WTC11 (cell line): ENCODE measurements around the gene TMEM45B. TPM values are rescaled to one million over a fixed set of nuclear protein-coding genes. Genes with fewer than 3 reads are reported as not detected.
"Not testable (repeated sequence)": the region's sequence is repeated elsewhere in the genome, so short reads cannot be mapped to it uniquely, and the experiment has no call there.

ENCODE experiments used
- ATAC-seq: fragments of 200-7000 bp; cut with Tn5 transposase; 2 replicates; pipeline ENCODE4 v1.10.0; 2021; ENCODE audit warnings: mild to moderate bottlenecking, moderate library complexity
- CTCF ChIA-PET: fragments of 300-600 bp; sonication (Branson Sonifier 250); formaldehyde crosslinking; loops from one replicate; lab custom pipeline; 2021; ENCODE audit warnings: antibody characterized with exemption; lab: Charles Lee
- POLR2A ChIA-PET: fragments of 350-600 bp; sonication (Branson Sonifier 250); formaldehyde crosslinking; loops from one replicate; lab custom pipeline; 2021; ENCODE audit warnings: antibody characterized with exemption; lab: Charles Lee
- DNase-seq: peaks from one replicate; pipeline ENCODE4 v3.0.0; 2021; ENCODE audit warnings: low spot score
- H3K27ac Mint-ChIP-seq: 2 replicates; pipeline ENCODE4 v1.8.0; 2021; ENCODE audit warnings: mixed read lengths
- H3K27me3 Mint-ChIP-seq: 2 replicates; pipeline ENCODE4 v1.8.0; 2021; ENCODE audit warnings: low read depth, mild to moderate bottlenecking, moderate library complexity, mixed read lengths
- H3K36me3 Mint-ChIP-seq: 2 replicates; pipeline ENCODE4 v1.8.0; 2021; ENCODE audit warnings: mixed read lengths
- H3K4me1 Mint-ChIP-seq: 2 replicates; pipeline ENCODE4 v1.8.0; 2022; ENCODE audit warnings: mixed read lengths
- H3K4me3 Mint-ChIP-seq: 2 replicates; pipeline ENCODE4 v1.8.0; 2021; ENCODE audit warnings: mild to moderate bottlenecking, moderate library complexity, mixed read lengths
- H3K9me3 Mint-ChIP-seq: 2 replicates; pipeline ENCODE4 v1.8.0; 2021; ENCODE audit warnings: mixed read lengths
- ATF6 ChIP-seq: sonication (generic); formaldehyde crosslinking; IDR thresholded peaks from 2 replicates; pipeline ENCODE4 v1.8.1; 2023; ENCODE audit warnings: mild to moderate bottlenecking, missing genetic modification reagents
- ERG ChIP-seq: fragments of 250-450 bp; sonication (Bioruptor Pico); IDR thresholded peaks from 2 replicates; pipeline ENCODE4 v1.8.0; 2021; ENCODE audit warnings: mild to moderate bottlenecking
- GABPB1 ChIP-seq: sonication (generic); formaldehyde crosslinking; IDR thresholded peaks from 2 replicates; pipeline ENCODE4 v1.8.1; 2023; ENCODE audit warnings: mild to moderate bottlenecking, missing genetic modification reagents
- PRRX2 ChIP-seq: fragments of 250-450 bp; sonication (Bioruptor Pico); IDR thresholded peaks from 2 replicates; pipeline ENCODE4 v1.8.0; 2021; ENCODE audit warnings: mild to moderate bottlenecking
- USF1 ChIP-seq: sonication (generic); formaldehyde crosslinking; IDR thresholded peaks from 2 replicates; pipeline ENCODE4 v1.8.0; 2022; ENCODE audit warnings: mild to moderate bottlenecking, missing genetic modification reagents
- ZNF121 ChIP-seq: sonication (generic); formaldehyde crosslinking; IDR thresholded peaks from 2 replicates; pipeline ENCODE4 v1.8.0; 2023; ENCODE audit warnings: missing genetic modification reagents
- total RNA-seq: library from RNA; stranded (reverse); gene quantifications from 3 replicates; pipeline ENCODE4 v1.2.3, GENCODE V29; 2021

TMEM45B gene
- total RNA-seq, 1 experiment from 2014 or later, result 0.59 TPM

- Mint-ChIP-seq H3K27me3 (no peaks in the 10 kb centered on the region; the same call in 1 of the 2 replicates), H3K27ac (no peak overlapping the region), H3K4me3 (no peak overlapping the region), H3K36me3 (no peaks in the 10 kb centered on the region; the same call in 1 of the 2 replicates), H3K4me1 (no peaks in the 10 kb centered on the region), H3K9me3 (peaks cover 20% of the 10 kb centered on the region)
- ChIA-PET CTCF (no interaction called here), POLR2A (no interaction called here)
- DNase-seq, result no peak
- TF ChIP-seq ERG (no peak), GABPB1 (CRISPR knock-in tag) (peak; percentile 40; the same call in 1 of the 2 replicates), USF1 (CRISPR knock-in tag) (no peak)
- ATAC-seq, result no peak
Observed at GRCh38 chr11:129828301-129828836, 12.7 kb downstream of the TMEM45B start.

GRCh38 chr11:129829497-129829896, 13.8 kb downstream of the TMEM45B start:
- CTCF ChIA-PET, H3K27ac Mint-ChIP-seq, H3K4me3 Mint-ChIP-seq, H3K4me1 Mint-ChIP-seq, ATAC-seq, POLR2A ChIA-PET, DNase-seq, H3K36me3 Mint-ChIP-seq, H3K27me3 Mint-ChIP-seq: not testable (repeated sequence)
- peaks cover 20% of the 10 kb centered on the region for H3K9me3 Mint-ChIP-seq

- POLR2A ChIA-PET, H3K27me3 Mint-ChIP-seq, H3K36me3 Mint-ChIP-seq, CTCF ChIA-PET, DNase-seq, ATAC-seq, H3K4me1 Mint-ChIP-seq, H3K4me3 Mint-ChIP-seq, H3K27ac Mint-ChIP-seq: not testable (repeated sequence)
- H3K9me3 Mint-ChIP-seq, result peaks cover 20% of the 10 kb centered on the region
Observed at GRCh38 chr11:129831227-129831626, 15.6 kb downstream of the TMEM45B start.

- H3K9me3 Mint-ChIP-seq, result peaks cover 20% of the 10 kb centered on the region
- H3K27ac Mint-ChIP-seq, ATAC-seq, POLR2A ChIA-PET, DNase-seq, H3K36me3 Mint-ChIP-seq, H3K27me3 Mint-ChIP-seq, H3K4me1 Mint-ChIP-seq, H3K4me3 Mint-ChIP-seq, CTCF ChIA-PET: not testable (repeated sequence)
Observed at GRCh38 chr11:129833260-129833659, 17.6 kb downstream of the TMEM45B start.

- H3K36me3 Mint-ChIP-seq, CTCF ChIA-PET, POLR2A ChIA-PET, H3K4me3 Mint-ChIP-seq, H3K4me1 Mint-ChIP-seq, H3K27me3 Mint-ChIP-seq, H3K9me3 Mint-ChIP-seq, DNase-seq, H3K27ac Mint-ChIP-seq, ATAC-seq: not testable (repeated sequence)
Observed at GRCh38 chr11:129836423-129836891, 20.8 kb downstream of the TMEM45B start.

- Mint-ChIP-seq H3K4me1 (peaks cover 3% of the 10 kb centered on the region; the same call in 1 of the 2 replicates), H3K36me3 (no peaks in the 10 kb centered on the region), H3K9me3 (no peaks in the 10 kb centered on the region), H3K27ac (no peak overlapping the region), H3K27me3 (no peaks in the 10 kb centered on the region)
- ATAC-seq (peak; percentile 65), DNase-seq (no peak)
- peak; percentile 87 for TF ChIP-seq ZNF121
- TF ChIP-seq ATF6 (CRISPR knock-in tag), result no peak
- TF ChIP-seq PRRX2 (CRISPR knock-in tag), result no peak
- TF ChIP-seq, all 79 proteins: peak for 1
- ChIA-PET CTCF (interaction anchor here (1.1 kb wide), 1 partner anchor 70 kb away, joined by 6 read pairs; no protein-coding TSS in a partner anchor), POLR2A (no interaction called here)
- H3K4me3 Mint-ChIP-seq, result no peak overlapping the region
Observed at GRCh38 chr11:129836979-129837378, 21.3 kb downstream of the TMEM45B start.
